VCaP (cell line): Measurements from ENCODE around the gene CDK2AP2.
"Not testable (repeated sequence)": the region's sequence is repeated elsewhere in the genome, so short reads cannot be mapped to it uniquely, and the experiment has no call there.

Source experiments
- H3K27ac ChIP-seq: fragments of 450-650 bp; 2 replicates; pipeline ENCODE4 v1.5.1; 2017
- CTCF ChIP-seq: fragments of 450-650 bp; conservative IDR thresholded peaks from 2 replicates; pipeline ENCODE4 v1.5.1; 2017; ENCODE audit warnings: mild to moderate bottlenecking, moderate library complexity

The CDK2AP2 gene

DNA sequence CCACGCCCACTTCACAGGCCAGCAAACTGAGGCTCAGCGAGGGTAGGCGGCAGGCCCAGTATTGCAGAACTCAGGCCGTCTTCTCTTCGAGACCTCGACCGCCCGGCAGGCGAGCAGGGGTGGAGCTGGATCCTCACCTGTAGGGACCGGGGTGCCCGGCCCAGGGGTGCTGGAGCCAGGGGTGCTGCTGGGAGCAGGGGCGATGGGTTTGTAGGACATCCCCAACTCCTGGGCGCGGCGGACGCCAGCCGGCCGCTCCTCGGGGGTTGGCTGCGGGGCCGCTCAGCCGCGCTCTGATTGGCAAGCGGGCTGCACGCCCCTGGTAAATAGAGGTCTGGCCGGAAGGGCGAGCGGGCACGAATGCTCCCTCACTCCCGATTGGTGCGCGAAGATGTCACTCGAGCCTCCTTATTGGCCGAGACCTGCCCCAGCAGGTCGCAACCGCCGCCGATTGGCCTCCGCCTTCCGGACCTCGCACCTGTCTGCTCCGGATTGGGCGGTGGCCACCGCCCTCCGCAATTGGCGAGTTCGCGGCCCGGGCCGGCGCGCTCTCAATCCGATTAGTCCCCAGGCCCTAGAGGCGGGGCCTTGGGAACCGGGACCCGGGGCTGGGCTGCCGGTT, at the start of gene CDK2AP2:
Gene CDK2AP2 (minus strand): TSS at position 299 of the 622 bp plus-strand sequence. CDS start 80 bp downstream, at position 219.
- no peak for TF ChIP-seq CTCF
- H3K27ac ChIP-seq, result peak within 1 kb of the TSS; percentile 93

GRCh38 chr11:67556244-67556643, 48.3 kb upstream of the CDK2AP2 start:
- no peak overlapping the region for H3K27ac ChIP-seq
- TF ChIP-seq CTCF, result no peak

DNA sequence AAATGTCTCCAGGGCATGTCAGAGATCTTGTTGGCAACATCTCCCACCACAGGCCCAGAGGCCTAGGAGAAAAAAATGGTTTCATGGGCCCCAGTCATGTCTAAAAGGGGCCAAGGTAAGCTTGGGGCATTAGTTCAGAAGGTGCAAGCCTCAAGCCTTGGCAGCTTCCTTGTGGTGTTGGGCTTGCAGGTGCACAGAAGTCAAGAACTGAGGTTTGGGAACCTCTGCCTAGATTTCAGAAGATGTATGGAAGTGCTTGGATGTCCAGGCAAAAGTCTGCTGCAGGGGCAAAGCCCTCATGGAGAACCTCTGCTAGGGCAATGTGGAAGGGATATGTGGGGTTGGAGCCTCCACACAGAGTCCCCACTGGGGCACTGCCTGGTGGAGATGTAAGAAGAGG, 43.7 kb upstream of the CDK2AP2 start:
- not testable (repeated sequence) for H3K27ac ChIP-seq

GRCh38 chr11:67551127-67551526, 43.2 kb upstream of the CDK2AP2 start:
- TF ChIP-seq CTCF, result no peak

GRCh38 chr11:67548555-67549110, 40.7 kb upstream of the CDK2AP2 start:
- no peak overlapping the region for H3K27ac ChIP-seq
- TF ChIP-seq CTCF, result no peak

More at GRCh38 chr11:67551127-67551526, 43.2 kb upstream of the CDK2AP2 start:
- H3K27ac ChIP-seq, result no peak overlapping the region

DNA sequence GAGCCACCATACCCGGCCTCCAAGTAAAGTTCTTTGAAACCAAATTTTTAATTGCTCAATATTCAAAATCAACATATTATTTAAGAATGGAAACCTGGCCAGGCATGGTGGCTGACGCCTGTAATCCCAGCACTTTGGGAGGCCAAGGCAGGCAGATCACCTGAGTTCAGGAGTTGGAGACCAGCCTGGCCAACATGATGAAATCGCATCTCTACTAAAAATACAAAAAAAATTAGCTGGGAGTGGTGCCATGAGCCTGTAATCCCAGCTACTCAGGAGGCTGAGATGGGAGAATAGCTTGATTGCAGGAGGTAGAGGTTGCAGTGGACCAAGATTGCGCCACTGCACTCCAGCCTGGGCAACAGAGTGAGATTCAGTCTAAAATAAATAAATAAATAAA, 40.1 kb upstream of the CDK2AP2 start:
- not testable (repeated sequence) for H3K27ac ChIP-seq

DNA sequence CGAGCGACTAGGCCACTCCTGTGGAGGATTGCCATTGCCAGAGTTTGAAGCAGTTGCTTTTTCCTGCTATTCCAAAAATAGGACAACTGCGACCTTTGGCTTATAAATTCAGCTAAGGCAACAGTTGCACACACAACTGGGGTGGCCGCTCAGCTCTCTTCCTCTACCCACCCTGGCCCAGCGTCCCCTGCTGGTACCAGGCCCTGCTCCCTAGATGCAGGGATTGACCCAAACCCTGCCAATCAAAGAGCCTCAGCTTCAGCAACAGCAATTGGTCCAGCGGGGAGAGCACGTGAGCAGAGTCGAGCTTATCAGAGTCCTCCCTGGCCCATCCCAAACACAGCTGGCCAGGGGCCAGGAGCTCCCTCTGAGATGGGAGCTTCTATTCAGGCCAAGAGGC, 37.3 kb upstream of the CDK2AP2 start:
- no peak overlapping the region for H3K27ac ChIP-seq
- TF ChIP-seq CTCF, result no peak

GRCh38 chr11:67544616-67545242, 36.8 kb upstream of the CDK2AP2 start:
- no peak overlapping the region for H3K27ac ChIP-seq
- TF ChIP-seq CTCF, result no peak
